Trophoblast cell (in vitro differentiated cells and primary cell): Measurements from ENCODE around the gene CARM1.
"Not testable (repeated sequence)": the region's sequence is repeated elsewhere in the genome, so short reads cannot be mapped to it uniquely, and the experiment has no call there.

ENCODE experiments used
- DNase-seq, 2 donors: peaks; one replicate each; pipeline ENCODE4 v3.0.0-alpha.2; 2016
- H2AFZ ChIP-seq: 2 replicates; pipeline ENCODE4 v1.6.1; 2013; ENCODE audit warnings: low read length, moderate library complexity, mild to moderate bottlenecking; ENCODE audit not compliant: insufficient read depth, poor library complexity
- H2AK5ac ChIP-seq: 2 replicates; pipeline ENCODE4 v1.6.1; 2013; ENCODE audit warnings: mild to moderate bottlenecking, low read length
- H2BK120ac ChIP-seq: 2 replicates; pipeline ENCODE4 v1.6.1; 2013; ENCODE audit warnings: low read length, mild to moderate bottlenecking, moderate library complexity; ENCODE audit not compliant: insufficient read depth, poor library complexity
- H2BK12ac ChIP-seq: 2 replicates; pipeline ENCODE4 v1.6.1; 2013; ENCODE audit warnings: mild to moderate bottlenecking, low read length, moderate library complexity
- H2BK5ac ChIP-seq: 2 replicates; pipeline ENCODE4 v1.6.1; 2013; ENCODE audit warnings: low read length, low read depth, moderate library complexity, mild to moderate bottlenecking; ENCODE audit not compliant: poor library complexity
- H3K14ac ChIP-seq: 2 replicates; pipeline ENCODE4 v1.6.1; 2013; ENCODE audit warnings: mild to moderate bottlenecking, low read length
- H3K18ac ChIP-seq: 2 replicates; pipeline ENCODE4 v1.6.1; 2013; ENCODE audit warnings: mild to moderate bottlenecking, low read length
- H3K23ac ChIP-seq: 2 replicates; pipeline ENCODE4 v1.6.1; 2013; ENCODE audit warnings: low read length
- H3K27ac ChIP-seq: 2 replicates; pipeline ENCODE4 v1.5.1; 2013; ENCODE audit warnings: low read depth, mild to moderate bottlenecking, inconsistent platforms, low read length, moderate library complexity
- H3K27me3 ChIP-seq: 2 replicates; pipeline ENCODE4 v1.6.1; 2013; ENCODE audit warnings: inconsistent platforms, mild to moderate bottlenecking, low read length, moderate library complexity; ENCODE audit not compliant: insufficient read depth
- H3K36me3 ChIP-seq, 2 experiments: 1 replicate in 1 of 2; 2 replicates in 1 of 2; pipeline ENCODE4 v1.6.1; 2013; ENCODE audit warnings: low read length in 2 of 2, mild to moderate bottlenecking in 2 of 2, moderate library complexity in 1 of 2; ENCODE audit not compliant: insufficient read depth in 2 of 2, control insufficient read depth in 1 of 2
- H3K4ac ChIP-seq: 2 replicates; pipeline ENCODE4 v1.6.1; 2013; ENCODE audit warnings: low read depth, mild to moderate bottlenecking, low read length, moderate library complexity
- H3K4me1 ChIP-seq, 2 experiments: 1 replicate in 1 of 2; 2 replicates in 1 of 2; pipeline ENCODE4 v1.6.1; 2013; ENCODE audit warnings: low read length in 2 of 2, mild to moderate bottlenecking in 2 of 2, moderate library complexity in 1 of 2; ENCODE audit not compliant: insufficient read depth in 2 of 2, control insufficient read depth in 1 of 2
- H3K4me2 ChIP-seq: 2 replicates; pipeline ENCODE4 v1.6.1; 2013; ENCODE audit warnings: inconsistent platforms, mild to moderate bottlenecking, low read length, moderate library complexity
- H3K4me3 ChIP-seq: 2 replicates; pipeline ENCODE4 v1.5.1; 2013; ENCODE audit warnings: mild to moderate bottlenecking, low read depth, low read length, inconsistent platforms
- H3K79me1 ChIP-seq: one replicate; pipeline ENCODE4 v1.6.1; 2013; ENCODE audit warnings: low read length
- H3K79me2 ChIP-seq: 2 replicates; pipeline ENCODE4 v1.6.1; 2013; ENCODE audit warnings: low read length, mild to moderate bottlenecking; ENCODE audit not compliant: control insufficient read depth, insufficient read depth, poor library complexity
- H3K9ac ChIP-seq: 2 replicates; pipeline ENCODE4 v1.6.1; 2013; ENCODE audit warnings: mild to moderate bottlenecking, low read length
- H3K9me3 ChIP-seq: 2 replicates; pipeline ENCODE4 v1.6.1; 2013; ENCODE audit warnings: low read depth, mild to moderate bottlenecking, control low read depth, inconsistent platforms, low read length; ENCODE audit not compliant: insufficient read depth
- H4K12ac ChIP-seq: 2 replicates; pipeline ENCODE4 v1.6.1; 2013; ENCODE audit warnings: low read depth, mild to moderate bottlenecking, low read length, moderate library complexity
- H4K8ac ChIP-seq: 2 replicates; pipeline ENCODE4 v1.6.1; 2013; ENCODE audit warnings: low read depth, mild to moderate bottlenecking, low read length, moderate library complexity
- H4K91ac ChIP-seq: one replicate; pipeline ENCODE4 v1.6.1; 2013; ENCODE audit warnings: low read depth, mild to moderate bottlenecking, low read length, moderate library complexity
- WGBS: extraction: QIAGEN DNeasy Blood & Tissue Kit; methylation state at CpG from one replicate; pipeline ENCODE4 v1.1.7; 2013; ENCODE audit warnings: missing lambda C conversion rate; ENCODE audit not compliant: insufficient read length, insufficient coverage; ENCODE audit errors: extremely low coverage; 5-methylcytosine and 5-hydroxymethylcytosine counted together

CARM1 gene

GRCh38 chr19:10874024-10874423 lies 2.7 kb downstream of the CARM1 start:
- WGBS, result no CpG with 5 or more reads among the region's 1 CpG
- Histone ChIP-seq H2BK120ac (no peak overlapping the region), H3K9me3 (no peaks in the 10 kb centered on the region), H3K4me3 (no peak overlapping the region), H3K27me3 (no peaks in the 10 kb centered on the region), H3K79me2 (peaks cover 24% of the 10 kb centered on the region), H4K91ac (no peak overlapping the region), H2BK12ac (no peak overlapping the region), H3K14ac (no peak overlapping the region), H3K4me2 (no peak overlapping the region), H2AFZ (no peak overlapping the region), H3K9ac (no peak overlapping the region), H3K27ac (no peak overlapping the region), H3K4ac (no peak overlapping the region), H4K12ac (no peak overlapping the region), H3K23ac (no peak overlapping the region), H2AK5ac (no peak overlapping the region), H3K4me1 (peaks cover 7 to 16% of the 10 kb centered on the region in 2 experiments), H4K8ac (no peak overlapping the region), H3K36me3 (peaks cover 0 to 5% of the 10 kb centered on the region in 2 experiments), H3K18ac (no peak overlapping the region), H2BK5ac (no peak overlapping the region), H3K79me1 (peaks cover 10% of the 10 kb centered on the region)
- DNase-seq, result peak; percentile 68 to 83

- Histone ChIP-seq H3K4me3 (no peak overlapping the region), H3K4me2 (no peak overlapping the region), H2AFZ (no peak overlapping the region), H4K91ac (peak overlapping the region; percentile 20), H3K79me2 (peaks cover 35% of the 10 kb centered on the region), H2BK120ac (no peak overlapping the region), H2BK5ac (no peak overlapping the region), H2BK12ac (no peak overlapping the region), H3K9ac (no peak overlapping the region), H3K9me3 (no peaks in the 10 kb centered on the region), H3K23ac (no peak overlapping the region), H3K36me3 (peaks cover 0 to 5% of the 10 kb centered on the region in 2 experiments), H4K12ac (no peak overlapping the region), H3K27ac (no peak overlapping the region), H2AK5ac (peak overlapping the region; percentile 62), H4K8ac (no peak overlapping the region), H3K14ac (no peak overlapping the region), H3K79me1 (peaks cover 13% of the 10 kb centered on the region), H3K4me1 (peaks cover 28 to 38% of the 10 kb centered on the region in 2 experiments), H3K18ac (no peak overlapping the region), H3K27me3 (no peaks in the 10 kb centered on the region), H3K4ac (peak overlapping the region; percentile 58)
- no peak for DNase-seq
- WGBS, result no CpG with 5 or more reads among the region's 10 CpGs
Measured at GRCh38 chr19:10876459-10877240, 5.3 kb downstream of the CARM1 start.

- H3K23ac ChIP-seq, H3K9me3 ChIP-seq, DNase-seq, H4K12ac ChIP-seq, H2AFZ ChIP-seq, H3K27ac ChIP-seq, H4K8ac ChIP-seq, H3K4me3 ChIP-seq, H2BK5ac ChIP-seq, H3K27me3 ChIP-seq, H3K9ac ChIP-seq, H3K36me3 ChIP-seq, H2BK12ac ChIP-seq, H3K14ac ChIP-seq, H2AK5ac ChIP-seq, H3K18ac ChIP-seq, H4K91ac ChIP-seq, H2BK120ac ChIP-seq, H3K4me2 ChIP-seq: not testable (repeated sequence)
- no CpG with 5 or more reads among the region's 9 CpGs for WGBS
- H3K4ac ChIP-seq, result peak overlapping the region; percentile 35
- peaks cover 28% of the 10 kb centered on the region for H3K79me2 ChIP-seq
- H3K79me1 ChIP-seq, result peaks cover 14% of the 10 kb centered on the region
- peaks cover 36 to 46% of the 10 kb centered on the region in 2 experiments for H3K4me1 ChIP-seq
Measured at GRCh38 chr19:10877608-10878007, 6.3 kb downstream of the CARM1 start.

GRCh38 chr19:10878253-10878652 lies 6.9 kb downstream of the CARM1 start:
- Histone ChIP-seq H3K18ac (no peak overlapping the region), H2BK12ac (no peak overlapping the region), H4K8ac (no peak overlapping the region), H3K27me3 (no peaks in the 10 kb centered on the region), H4K91ac (no peak overlapping the region), H3K9me3 (no peaks in the 10 kb centered on the region), H3K4me2 (no peak overlapping the region), H2BK120ac (no peak overlapping the region), H3K9ac (no peak overlapping the region), H3K14ac (no peak overlapping the region), H2AFZ (no peak overlapping the region), H3K27ac (no peak overlapping the region), H3K4me3 (no peak overlapping the region), H3K4me1 (peaks cover 42 to 52% of the 10 kb centered on the region in 2 experiments), H2AK5ac (no peak overlapping the region), H3K4ac (peak overlapping the region; percentile 44), H3K79me2 (peaks cover 25% of the 10 kb centered on the region), H4K12ac (no peak overlapping the region), H3K79me1 (peaks cover 20% of the 10 kb centered on the region), H3K36me3 (peaks cover 0 to 5% of the 10 kb centered on the region in 2 experiments), H2BK5ac (no peak overlapping the region), H3K23ac (no peak overlapping the region)
- no peak for DNase-seq
- no CpG with 5 or more reads among the region's 3 CpGs for WGBS
